ENCODE measurements around the gene CPXM2. TPM values are rescaled to one million over a fixed set of nuclear protein-coding genes. Genes with fewer than 3 reads are reported as not detected.

CPXM2 gene
- total RNA-seq, 3 donors from 2014 or later = 3.1 to 56.1 (median 7.7) TPM

- ATAC-seq (no peak), DNase-seq (no peak)
- H3K4me3 ChIP-seq = no peak overlapping the region
- H3K4me1 ChIP-seq (ENCODE audit: low read depth) = no peaks in the 10 kb centered on the region
- no peaks in the 10 kb centered on the region for H3K9me3 ChIP-seq
- TF ChIP-seq CTCF (IDR thresholded peaks at IDR 0.05) = no peak
- intact Hi-C loops (cut with DNase I, micrococcal nuclease) = no loop called here
- no peaks in the 10 kb centered on the region for H3K36me3 ChIP-seq (ENCODE audit: low read depth)
Observed at GRCh38 chr10:123751342-123752134, 140.1 kb downstream of the CPXM2 start.

GRCh38 chr10:123750901-123751300 is 140.7 kb downstream of the CPXM2 start:
- ATAC-seq = no peak
- no peaks in the 10 kb centered on the region for H3K9me3 ChIP-seq
- intact Hi-C loops (cut with DNase I, micrococcal nuclease) = no loop called here

DNA sequence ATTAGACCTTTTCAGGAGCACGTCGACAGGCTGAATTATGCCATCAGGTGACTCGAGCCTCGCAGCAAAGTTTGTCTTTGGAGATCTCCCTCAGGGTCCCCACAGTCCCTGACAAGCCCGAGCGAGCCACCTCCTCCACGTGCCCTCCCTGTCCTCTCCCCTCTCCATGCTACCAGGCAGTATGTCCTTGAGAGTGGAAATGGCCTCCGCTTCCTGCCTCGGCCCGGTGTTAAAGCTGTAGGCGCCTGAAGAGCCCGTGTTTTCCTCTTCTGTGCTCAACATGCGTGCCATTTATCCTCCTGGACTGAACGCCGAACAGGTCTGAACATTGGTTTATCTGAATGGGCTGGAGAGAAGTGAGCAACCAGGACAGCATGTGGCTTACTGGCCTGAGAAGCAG is 142.9 kb downstream of the CPXM2 start:
- ATAC-seq (no peak), DNase-seq (no peak)
- Histone ChIP-seq H3K9me3 (no peaks in the 10 kb centered on the region), H3K4me1 (ENCODE audit: low read depth) (no peaks in the 10 kb centered on the region), H3K4me3 (no peak overlapping the region), H3K36me3 (ENCODE audit: low read depth) (no peaks in the 10 kb centered on the region)
- TF ChIP-seq CTCF (IDR thresholded peaks at IDR 0.05) = no peak
- intact Hi-C loops (cut with DNase I, micrococcal nuclease) = no loop called here

More at GRCh38 chr10:123750901-123751300, 140.7 kb downstream of the CPXM2 start:
- DNase-seq = no peak
- Histone ChIP-seq H3K36me3 (ENCODE audit: low read depth) (no peaks in the 10 kb centered on the region), H3K4me1 (ENCODE audit: low read depth) (no peaks in the 10 kb centered on the region), H3K4me3 (no peak overlapping the region)
- no peak for TF ChIP-seq CTCF (IDR thresholded peaks at IDR 0.05)

- intact Hi-C loops (cut with DNase I, micrococcal nuclease) = no loop called here
- Histone ChIP-seq H3K36me3 (ENCODE audit: low read depth) (no peaks in the 10 kb centered on the region), H3K4me3 (no peak overlapping the region), H3K9me3 (no peaks in the 10 kb centered on the region), H3K4me1 (ENCODE audit: low read depth) (no peaks in the 10 kb centered on the region)
- DNase-seq (no peak), ATAC-seq (no peak)
- no peak for TF ChIP-seq CTCF (IDR thresholded peaks at IDR 0.05)
Observed at GRCh38 chr10:123747426-123747825, 144.2 kb downstream of the CPXM2 start.

GRCh38 chr10:123746942-123747341 is 144.7 kb downstream of the CPXM2 start:
- ATAC-seq (no peak), DNase-seq (no peak)
- Histone ChIP-seq H3K4me1 (ENCODE audit: low read depth) (no peaks in the 10 kb centered on the region), H3K36me3 (ENCODE audit: low read depth) (no peaks in the 10 kb centered on the region), H3K4me3 (no peak overlapping the region), H3K9me3 (no peaks in the 10 kb centered on the region)
- intact Hi-C loops (cut with DNase I, micrococcal nuclease) = no loop called here
- no peak for TF ChIP-seq CTCF (IDR thresholded peaks at IDR 0.05)

Measured in mucosa of descending colon (tissue), 3 donors.